Parathyroid adenoma (tissue), 2 donors: ENCODE results near the gene FBXW8.

ENCODE experiments used
- H2AFZ ChIP-seq: fragments of 300-600 bp; sonication (generic); one replicate; pipeline ENCODE4 v1.7.0; 2017; ENCODE audit warnings: antibody characterized with exemption, mild to moderate bottlenecking
- H3K27ac ChIP-seq: fragments of 300-600 bp; sonication (generic); one replicate; pipeline ENCODE4 v1.7.0; 2017
- H3K27me3 ChIP-seq: fragments of 300-600 bp; sonication (generic); one replicate; pipeline ENCODE4 v1.7.0; 2017; ENCODE audit warnings: low read length; ENCODE audit not compliant: control insufficient read depth, insufficient read depth
- H3K36me3 ChIP-seq: fragments of 300-600 bp; sonication (generic); one replicate; pipeline ENCODE4 v1.7.0; 2017; ENCODE audit warnings: low read length; ENCODE audit not compliant: control insufficient read depth, insufficient read depth
- H3K4me1 ChIP-seq: fragments of 300-600 bp; sonication (generic); one replicate; pipeline ENCODE4 v1.7.0; 2017; ENCODE audit warnings: control low read depth
- H3K4me2 ChIP-seq: fragments of 300-600 bp; sonication (generic); one replicate; pipeline ENCODE4 v1.7.0; 2017; ENCODE audit warnings: low read length
- H3K4me3 ChIP-seq: fragments of 300-600 bp; sonication (generic); one replicate; pipeline ENCODE4 v1.7.0; 2017; ENCODE audit warnings: low read depth, low read length
- H3K79me2 ChIP-seq: fragments of 300-600 bp; sonication (generic); one replicate; pipeline ENCODE4 v1.7.0; 2017; ENCODE audit warnings: control low read depth
- H3K9ac ChIP-seq: fragments of 300-600 bp; sonication (generic); one replicate; pipeline ENCODE4 v1.7.0; 2017; ENCODE audit warnings: mild to moderate bottlenecking
- H3K9me3 ChIP-seq: fragments of 300-600 bp; sonication (generic); one replicate; pipeline ENCODE4 v1.7.0; 2017; ENCODE audit warnings: low read length; ENCODE audit not compliant: control insufficient read depth
- CTCF ChIP-seq: fragments of 300-600 bp; sonication (generic); IDR thresholded peaks from one replicate; pipeline ENCODE4 v1.7.0; 2017; ENCODE audit warnings: antibody characterized with exemption, mild to moderate bottlenecking
- donor health status: primary hyperparathyroidism.

FBXW8 gene

GRCh38 chr12:116880817-116881324 is 29.9 kb upstream of the FBXW8 start:
- Histone ChIP-seq H2AFZ (peak overlapping the region; percentile 38), H3K9ac (no peak overlapping the region), H3K36me3 (no peaks in the 10 kb centered on the region)

GRCh38 chr12:116881325-116881876 is 29.3 kb upstream of the FBXW8 start, which contains the start of gene HRK:
Gene HRK (minus strand): TSS chr12:116881441. CDS start chr12:116881307, 134 bp downstream.
- TF ChIP-seq CTCF, result no peak
- Histone ChIP-seq H3K27me3 (peaks cover 6% of the 10 kb centered on the region), H3K9ac (no peak within 1 kb of the TSS), H3K79me2 (no peaks in the 10 kb centered on the region), H3K4me2 (peak within 1 kb of the TSS; percentile 53), H3K9me3 (no peaks in the 10 kb centered on the region), H3K27ac (no peak within 1 kb of the TSS), H2AFZ (peak within 1 kb of the TSS; percentile 38), H3K36me3 (no peaks in the 10 kb centered on the region), H3K4me3 (no peak within 1 kb of the TSS), H3K4me1 (no peaks in the 10 kb centered on the region)

More at GRCh38 chr12:116880817-116881324, 29.9 kb upstream of the FBXW8 start:
- Histone ChIP-seq H3K27ac (no peak overlapping the region), H3K4me3 (no peak overlapping the region), H3K79me2 (no peaks in the 10 kb centered on the region), H3K4me1 (no peaks in the 10 kb centered on the region), H3K9me3 (no peaks in the 10 kb centered on the region), H3K27me3 (peaks cover 6% of the 10 kb centered on the region), H3K4me2 (peak overlapping the region; percentile 53)
- TF ChIP-seq CTCF, result no peak

GRCh38 chr12:116881877-116882507 is 28.8 kb upstream of the FBXW8 start:
- Histone ChIP-seq H2AFZ (no peak overlapping the region), H3K36me3 (no peaks in the 10 kb centered on the region), H3K79me2 (no peaks in the 10 kb centered on the region), H3K4me1 (no peaks in the 10 kb centered on the region), H3K9ac (no peak overlapping the region), H3K27ac (no peak overlapping the region), H3K4me3 (no peak overlapping the region), H3K9me3 (no peaks in the 10 kb centered on the region), H3K27me3 (peaks cover 6% of the 10 kb centered on the region), H3K4me2 (no peak overlapping the region)
- no peak for TF ChIP-seq CTCF

- Histone ChIP-seq H3K4me1 (no peaks in the 10 kb centered on the region), H3K9me3 (no peaks in the 10 kb centered on the region), H3K9ac (no peak overlapping the region), H3K36me3 (no peaks in the 10 kb centered on the region), H3K27ac (no peak overlapping the region), H2AFZ (no peak overlapping the region), H3K4me3 (no peak overlapping the region), H3K79me2 (no peaks in the 10 kb centered on the region), H3K4me2 (no peak overlapping the region), H3K27me3 (peaks cover under 1% of the 10 kb centered on the region)
- no peak for TF ChIP-seq CTCF
These were observed 28.0 kb upstream of the FBXW8 start for GRCh38 chr12:116882742-116883141.
